Measurements from ENCODE around the gene DKK1.

GRCh38 chr10:52322323-52322722 is 8.2 kb downstream of the DKK1 start:
- TF ChIP-seq, protein P1, sequence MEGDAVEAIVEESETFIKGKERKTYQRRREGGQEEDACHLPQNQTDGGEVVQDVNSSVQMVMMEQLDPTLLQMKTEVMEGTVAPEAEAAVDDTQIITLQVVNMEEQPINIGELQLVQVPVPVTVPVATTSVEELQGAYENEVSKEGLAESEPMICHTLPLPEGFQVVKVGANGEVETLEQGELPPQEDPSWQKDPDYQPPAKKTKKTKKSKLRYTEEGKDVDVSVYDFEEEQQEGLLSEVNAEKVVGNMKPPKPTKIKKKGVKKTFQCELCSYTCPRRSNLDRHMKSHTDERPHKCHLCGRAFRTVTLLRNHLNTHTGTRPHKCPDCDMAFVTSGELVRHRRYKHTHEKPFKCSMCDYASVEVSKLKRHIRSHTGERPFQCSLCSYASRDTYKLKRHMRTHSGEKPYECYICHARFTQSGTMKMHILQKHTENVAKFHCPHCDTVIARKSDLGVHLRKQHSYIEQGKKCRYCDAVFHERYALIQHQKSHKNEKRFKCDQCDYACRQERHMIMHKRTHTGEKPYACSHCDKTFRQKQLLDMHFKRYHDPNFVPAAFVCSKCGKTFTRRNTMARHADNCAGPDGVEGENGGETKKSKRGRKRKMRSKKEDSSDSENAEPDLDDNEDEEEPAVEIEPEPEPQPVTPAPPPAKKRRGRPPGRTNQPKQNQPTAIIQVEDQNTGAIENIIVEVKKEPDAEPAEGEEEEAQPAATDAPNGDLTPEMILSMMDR (IDR thresholded peaks at IDR 0.05), result no peak
- no peak for TF ChIP-seq ZFX (IDR thresholded peaks at IDR 0.05; ENCODE audit: borderline replicate concordance)

All from 22Rv1 (cell line).